ENCODE measurements around the gene TMEM273.
A peak's percentile ranks its signal among the peaks of the same experiment; 100 is the strongest.

Gene TMEM273

GRCh38 chr10:49107111-49107886, 80.9 kb downstream of the TMEM273 start:
- DNase-seq: no peak
- intact Hi-C loops (cut with DNase I): no loop called here

- intact Hi-C loops (cut with DNase I): no loop called here
- peak in 4 of 10 donors; percentile 20 to 38 (median 28) for DNase-seq
Observed at GRCh38 chr10:49106451-49106850, 81.7 kb downstream of the TMEM273 start.

DNA sequence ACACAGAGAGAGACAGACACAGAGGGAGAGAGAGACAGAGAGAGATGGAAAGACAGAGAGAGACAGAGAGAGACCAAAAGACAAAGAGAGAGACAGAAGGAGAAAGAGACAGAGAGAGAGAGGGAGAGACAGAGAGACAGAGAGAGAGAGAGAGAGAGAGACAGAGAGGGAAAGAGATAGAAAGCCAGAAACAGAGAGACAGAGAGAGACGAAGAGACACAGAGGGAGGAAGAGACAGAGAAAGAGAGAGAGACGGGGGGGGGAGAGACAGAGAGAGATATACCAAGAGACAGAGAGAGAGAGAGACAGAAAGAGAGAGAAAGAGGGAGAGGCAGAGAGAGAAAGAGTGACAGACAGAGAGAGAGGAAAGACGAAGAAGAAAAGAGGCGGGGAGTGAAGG, 83.1 kb downstream of the TMEM273 start:
- intact Hi-C loops (cut with DNase I): no loop called here

More for the DNA sequence above, 83.1 kb downstream of the TMEM273 start:
- no peak for DNase-seq
